Measurements from ENCODE around the gene TGFB1. TPM values are rescaled to one million over a fixed set of nuclear protein-coding genes. Genes with fewer than 3 reads are reported as not detected.
"Not testable (repeated sequence)": the region's sequence is repeated elsewhere in the genome, so short reads cannot be mapped to it uniquely, and the experiment has no call there.

TGFB1 gene
- total RNA-seq, 1 donor from 2014 or later: 19.6 TPM

DNA sequence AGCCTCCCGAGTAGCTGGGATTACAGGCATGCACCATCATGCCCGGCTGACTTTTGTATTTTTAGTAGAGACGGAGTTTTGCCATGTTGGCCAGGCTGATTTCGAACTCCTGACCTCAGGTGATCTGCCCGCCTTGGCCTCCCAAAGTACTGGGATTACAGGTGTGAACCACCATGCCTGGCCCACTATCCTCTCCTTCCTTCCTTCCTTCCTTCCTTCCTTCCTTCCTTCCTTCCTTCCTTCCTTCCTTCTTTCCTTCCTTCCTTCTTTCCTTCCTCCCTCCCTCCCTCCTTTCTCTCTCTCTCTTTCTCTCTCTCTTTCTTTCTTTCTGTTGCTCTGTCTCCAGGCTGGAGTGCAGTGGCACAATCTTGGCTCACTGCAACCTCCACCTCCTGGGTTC, 17.4 kb upstream of the TGFB1 start:
- DNase-seq (ENCODE audit: low read depth in 2 of 2): not testable (repeated sequence)

DNA sequence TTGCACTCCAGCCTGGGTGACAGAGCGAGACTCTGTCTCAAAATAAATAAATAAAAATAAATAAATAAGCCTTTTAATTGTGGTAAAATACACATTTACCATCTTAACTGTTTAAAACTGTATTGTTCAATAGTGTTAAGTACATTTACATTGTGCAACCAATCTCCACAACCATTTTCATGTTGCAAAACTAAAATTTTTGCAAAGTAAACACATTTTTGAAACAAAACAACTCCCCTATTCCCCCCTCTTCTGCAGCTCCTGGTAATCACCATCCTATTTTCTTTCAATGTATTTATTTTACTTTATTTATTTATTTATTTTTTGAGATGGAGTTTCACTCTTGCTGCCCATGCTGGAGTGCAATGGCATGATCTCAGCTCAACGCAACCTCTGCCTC, 16.0 kb upstream of the TGFB1 start:
- DNase-seq (ENCODE audit: low read depth in 2 of 2): no peak

DNA sequence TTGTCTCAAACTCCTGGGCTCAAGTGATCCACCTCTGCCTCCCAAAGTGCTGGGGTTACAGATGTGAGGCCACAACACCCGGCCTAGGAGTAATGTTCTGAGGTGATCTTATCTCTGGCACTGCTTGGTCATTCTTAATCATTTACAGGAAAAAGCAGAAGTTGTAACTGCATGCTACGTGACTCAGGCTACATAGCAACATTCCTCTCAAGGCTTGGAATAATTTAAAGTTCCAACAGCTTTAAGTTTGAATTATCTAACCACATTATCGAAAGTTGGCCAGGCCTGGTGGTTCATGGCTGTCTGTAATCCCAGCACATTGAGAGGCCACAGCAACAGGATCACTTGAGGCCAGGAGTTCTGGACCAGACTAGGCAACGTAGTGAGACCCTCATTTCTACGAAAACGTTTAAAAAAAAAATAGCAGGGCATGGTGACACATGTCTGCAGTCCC, 14.2 kb upstream of the TGFB1 start:
- DNase-seq (ENCODE audit: low read depth in 2 of 2): peak in 1 of 2 donors; percentile 88

- no peak for DNase-seq (ENCODE audit: low read depth in 2 of 2)
These were observed 12.4 kb upstream of the TGFB1 start for GRCh38 chr19:41366089-41366488.

GRCh38 chr19:41364524-41365391, 11.0 kb upstream of the TGFB1 start:
- DNase-seq (ENCODE audit: low read depth in 2 of 2): no peak

DNA sequence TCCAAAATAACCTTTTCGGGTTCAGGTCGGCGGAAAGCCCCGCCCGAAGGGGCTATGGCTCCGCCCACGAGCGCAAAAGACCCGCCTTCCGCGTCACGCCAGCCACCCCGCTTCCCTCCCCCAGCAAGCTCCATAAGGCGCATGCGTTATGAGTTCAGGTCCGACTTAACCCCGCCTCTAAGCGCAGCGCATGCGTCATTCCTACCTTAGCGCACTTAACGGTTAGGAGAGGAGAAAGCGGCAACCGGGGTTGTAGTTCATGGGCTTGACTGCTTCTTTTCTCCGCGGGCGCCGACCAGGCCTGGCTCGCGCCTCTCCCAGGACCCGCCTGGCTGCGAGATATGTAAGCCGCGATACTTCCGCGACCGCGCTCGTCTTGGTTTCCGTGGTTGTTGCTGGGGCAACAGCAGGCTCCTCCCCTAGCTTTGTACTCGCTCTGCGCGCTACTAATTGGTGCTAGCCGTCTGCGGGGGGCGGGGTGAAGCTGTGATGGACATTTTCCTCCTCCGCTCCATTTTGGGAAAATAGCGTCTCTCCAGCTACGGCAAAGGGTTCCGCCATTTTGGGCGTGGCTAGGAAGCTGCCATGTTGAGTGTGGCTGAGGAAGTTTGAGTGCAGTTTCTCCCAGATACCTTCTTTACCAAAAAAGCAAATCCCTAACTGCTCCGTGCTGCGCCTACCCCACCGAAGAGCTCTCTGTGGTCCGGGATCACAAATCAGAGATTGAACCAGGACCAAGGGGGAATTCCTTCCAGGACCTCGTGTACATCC, 10.2 kb upstream of the TGFB1 start, which contains the start of gene B9D2:
Gene B9D2, minus strand, starts transcription at position 397 of the 771 bp plus-strand sequence. CDS start 630 bp downstream, outside the sequence.
- peak; percentile 98 to 99 for DNase-seq (ENCODE audit: low read depth in 2 of 2)

- DNase-seq (ENCODE audit: low read depth in 2 of 2): no peak
These were observed 9.6 kb upstream of the TGFB1 start for GRCh38 chr19:41363371-41363752.

- no peak for DNase-seq (ENCODE audit: low read depth in 2 of 2)
These were observed 8.6 kb upstream of the TGFB1 start for GRCh38 chr19:41362143-41362847.

DNA sequence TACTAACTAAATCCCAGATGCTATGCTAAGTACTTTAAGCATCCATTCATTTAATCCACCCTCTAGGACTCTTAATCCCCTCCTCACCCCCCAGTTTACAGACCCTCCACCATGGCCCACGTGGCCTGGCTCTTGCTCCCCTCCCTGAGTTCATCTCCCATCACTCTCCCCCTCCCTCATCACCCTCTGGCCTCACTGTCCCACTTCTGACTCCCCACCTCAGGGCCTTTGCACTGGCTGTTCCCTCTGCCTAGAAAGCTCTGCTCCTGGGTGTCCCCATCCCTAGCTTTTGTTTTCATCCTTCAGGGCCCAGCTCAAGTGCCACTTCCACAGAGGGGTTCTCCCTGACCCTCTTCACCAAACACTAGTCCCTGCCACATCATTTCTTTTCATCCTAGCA, 6.0 kb upstream of the TGFB1 start:
- no peak for DNase-seq (ENCODE audit: low read depth in 2 of 2)

DNA sequence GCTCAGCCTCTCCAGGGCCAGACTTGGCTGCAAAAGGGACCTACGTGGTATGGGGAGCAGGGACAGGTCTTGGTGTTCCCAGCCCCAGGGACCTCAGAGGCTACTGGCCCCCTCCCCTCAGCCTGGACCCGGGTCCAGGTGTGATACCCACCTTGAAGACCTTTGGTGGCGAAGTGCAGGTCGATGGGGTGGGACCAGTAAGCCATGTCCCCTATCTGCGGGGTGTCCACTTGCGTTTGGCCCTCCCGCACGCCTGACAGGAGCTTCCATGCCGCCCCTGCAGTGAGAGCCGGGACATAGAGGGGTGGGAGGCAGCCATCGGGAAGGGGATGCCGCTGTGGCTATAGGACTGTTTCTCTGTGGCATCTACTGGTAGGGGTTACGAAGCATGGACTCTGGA, 4.0 kb upstream of the TGFB1 start:
- DNase-seq (ENCODE audit: low read depth in 2 of 2): no peak

DNA sequence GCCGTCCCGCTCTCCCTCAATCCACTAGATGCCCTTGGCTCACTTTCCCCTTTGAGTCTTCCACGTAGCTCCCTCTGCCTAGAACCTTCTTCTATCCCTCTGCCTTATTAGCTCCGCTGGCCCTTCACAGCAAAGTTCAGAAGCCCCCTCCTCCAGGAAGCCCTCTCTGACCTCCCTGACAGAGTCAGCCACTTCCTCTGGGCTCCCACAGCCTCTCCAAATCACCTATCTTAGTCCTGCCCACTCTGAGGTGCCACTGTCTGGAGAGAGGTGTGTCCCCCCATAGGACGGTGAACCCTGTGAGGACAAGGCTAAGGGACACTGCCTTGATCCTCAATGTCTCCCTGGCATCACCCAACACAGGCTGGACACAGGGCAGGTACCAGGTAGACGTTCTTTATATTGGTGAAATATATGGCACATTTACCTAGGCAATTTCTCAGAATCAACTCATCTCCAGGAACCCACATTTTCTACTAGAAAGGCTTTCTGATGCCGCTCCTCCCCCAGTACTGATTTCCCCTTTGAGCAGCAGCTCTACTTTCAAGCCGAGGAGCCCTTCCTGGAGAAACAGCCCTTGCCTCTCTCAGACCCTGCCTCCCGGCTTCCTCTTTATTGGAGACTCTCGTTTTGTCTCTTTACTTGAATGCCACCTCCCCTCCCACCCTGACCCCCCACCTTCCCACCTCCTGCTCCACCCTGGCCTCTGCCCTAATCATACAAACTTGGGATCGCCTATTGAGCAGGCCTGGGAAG, 3.4 kb upstream of the TGFB1 start:
- DNase-seq (ENCODE audit: low read depth in 2 of 2): no peak

DNA sequence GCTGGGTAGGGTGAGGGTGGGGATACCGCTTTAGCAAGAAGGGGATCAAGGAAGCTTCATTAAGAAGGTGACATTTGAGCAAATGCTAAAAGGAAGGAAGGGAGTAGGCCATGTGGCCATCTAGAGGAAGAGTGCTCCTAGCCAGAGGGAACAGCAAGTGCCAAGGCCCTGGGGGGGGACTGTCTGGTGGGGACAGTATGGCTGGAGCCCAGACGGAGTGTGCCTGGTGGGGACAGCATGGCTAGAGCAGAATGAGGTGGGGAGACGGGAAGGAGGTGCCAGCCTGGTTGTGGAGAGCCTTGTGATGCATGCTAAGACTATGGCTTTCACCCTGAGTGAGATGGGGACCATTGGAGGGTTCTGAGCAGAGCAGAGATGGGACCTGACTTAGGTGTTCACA, 2.1 kb upstream of the TGFB1 start:
- no peak for DNase-seq (ENCODE audit: low read depth in 2 of 2)

DNA sequence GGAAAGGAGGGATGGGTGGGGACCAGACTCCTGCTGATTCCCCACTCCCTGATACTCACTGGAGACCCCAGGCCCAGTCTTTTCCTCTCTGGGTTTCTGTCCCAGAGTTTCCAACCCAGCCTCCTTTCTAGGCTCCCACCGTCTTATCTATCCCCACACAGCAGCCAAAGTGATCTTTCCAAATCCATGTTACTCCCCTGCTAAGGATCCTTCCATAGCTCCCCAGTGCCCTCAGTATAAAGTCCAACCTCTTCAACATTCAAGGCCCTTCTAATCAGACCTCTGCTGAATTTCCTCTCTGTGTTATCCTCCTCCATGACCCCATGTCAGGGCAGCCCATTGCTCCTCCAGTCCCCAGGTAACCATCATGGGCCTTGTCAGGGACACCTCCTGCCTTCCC, 1.3 kb upstream of the TGFB1 start:
- no peak for DNase-seq (ENCODE audit: low read depth in 2 of 2)

DNA sequence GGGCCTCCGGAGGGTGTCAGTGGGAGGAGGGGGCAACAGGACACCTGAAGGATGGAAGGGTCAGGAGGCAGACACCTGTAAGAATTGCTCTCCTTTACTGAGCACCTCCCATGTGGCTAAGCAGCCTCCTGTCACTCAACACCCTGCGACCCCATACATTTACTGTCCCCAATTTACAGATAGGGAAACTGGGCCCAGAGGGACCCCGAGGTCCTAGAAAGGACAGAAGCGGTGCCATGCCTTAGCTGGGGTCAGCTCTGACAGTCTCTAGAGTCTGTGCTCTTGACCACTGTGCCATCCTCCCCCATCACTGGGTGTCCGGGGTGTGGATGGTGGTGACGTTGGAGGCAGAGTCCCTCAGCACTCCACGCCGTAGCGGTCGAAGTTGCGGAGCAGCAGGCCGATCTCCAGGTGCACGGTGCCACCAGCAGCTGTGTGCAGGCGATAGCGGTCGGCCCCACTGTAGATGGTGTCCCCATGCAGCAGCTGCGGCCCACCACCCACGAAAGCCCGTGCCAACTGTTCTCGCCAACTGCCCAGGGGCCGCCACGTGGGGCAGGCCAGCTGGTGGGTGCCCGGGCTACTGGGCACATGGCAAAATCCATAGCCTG, 726 bp upstream of the TGFB1 start:
- DNase-seq (ENCODE audit: low read depth in 2 of 2): no peak

DNA sequence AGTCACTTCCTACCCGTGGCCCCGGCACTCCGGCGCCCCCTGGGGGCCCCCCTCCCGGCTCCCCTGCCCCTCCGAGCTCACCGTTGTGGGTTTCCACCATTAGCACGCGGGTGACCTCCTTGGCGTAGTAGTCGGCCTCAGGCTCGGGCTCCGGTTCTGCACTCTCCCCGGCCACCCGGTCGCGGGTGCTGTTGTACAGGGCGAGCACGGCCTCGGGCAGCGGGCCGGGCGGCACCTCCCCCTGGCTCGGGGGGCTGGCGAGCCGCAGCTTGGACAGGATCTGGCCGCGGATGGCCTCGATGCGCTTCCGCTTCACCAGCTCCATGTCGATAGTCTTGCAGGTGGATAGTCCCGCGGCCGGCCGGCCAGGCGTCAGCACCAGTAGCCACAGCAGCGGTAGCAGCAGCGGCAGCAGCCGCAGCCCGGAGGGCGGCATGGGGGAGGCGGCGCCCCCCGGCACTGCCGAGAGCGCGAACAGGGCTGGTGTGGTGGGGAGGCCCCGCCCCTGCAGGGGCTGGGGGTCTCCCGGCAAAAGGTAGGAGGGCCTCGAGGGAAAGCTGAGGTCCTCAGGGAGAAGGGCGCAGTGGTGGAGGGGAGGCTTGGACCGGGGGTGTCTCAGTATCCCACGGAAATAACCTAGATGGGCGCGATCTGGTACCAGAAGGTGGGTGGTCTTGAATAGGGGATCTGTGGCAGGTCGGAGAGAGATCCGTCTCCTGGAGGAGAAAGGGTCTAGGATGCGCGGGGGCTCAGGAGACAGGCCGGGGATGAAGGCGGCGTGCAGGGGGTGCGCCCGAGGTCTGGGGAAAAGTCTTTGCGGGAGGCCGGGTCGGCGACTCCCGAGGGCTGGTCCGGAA, 885 bp downstream of the TGFB1 start:
- DNase-seq (ENCODE audit: low read depth in 2 of 2): peak; percentile 66 to 75

DNA sequence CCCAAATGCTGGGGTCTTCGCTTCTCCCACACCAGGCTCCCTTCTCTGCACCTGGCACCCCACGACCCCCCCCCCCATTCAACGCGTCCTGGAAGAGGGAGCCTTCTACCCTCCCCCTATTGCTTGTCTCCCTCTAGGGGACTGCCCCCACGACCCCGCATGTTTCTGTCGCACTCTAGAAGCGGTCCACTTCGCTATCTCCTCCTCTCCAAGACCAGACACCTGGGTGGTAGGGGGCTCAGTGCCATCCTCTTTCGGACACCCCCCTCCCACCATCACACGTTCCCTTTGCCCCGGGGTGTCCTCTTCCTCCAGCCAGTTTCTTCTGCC, 1.5 kb downstream of the TGFB1 start:
- no peak for DNase-seq (ENCODE audit: low read depth in 2 of 2)

GRCh38 chr19:41351339-41352245, 2.1 kb downstream of the TGFB1 start:
- peak; percentile 47 to 82 for DNase-seq (ENCODE audit: low read depth in 2 of 2)

DNA sequence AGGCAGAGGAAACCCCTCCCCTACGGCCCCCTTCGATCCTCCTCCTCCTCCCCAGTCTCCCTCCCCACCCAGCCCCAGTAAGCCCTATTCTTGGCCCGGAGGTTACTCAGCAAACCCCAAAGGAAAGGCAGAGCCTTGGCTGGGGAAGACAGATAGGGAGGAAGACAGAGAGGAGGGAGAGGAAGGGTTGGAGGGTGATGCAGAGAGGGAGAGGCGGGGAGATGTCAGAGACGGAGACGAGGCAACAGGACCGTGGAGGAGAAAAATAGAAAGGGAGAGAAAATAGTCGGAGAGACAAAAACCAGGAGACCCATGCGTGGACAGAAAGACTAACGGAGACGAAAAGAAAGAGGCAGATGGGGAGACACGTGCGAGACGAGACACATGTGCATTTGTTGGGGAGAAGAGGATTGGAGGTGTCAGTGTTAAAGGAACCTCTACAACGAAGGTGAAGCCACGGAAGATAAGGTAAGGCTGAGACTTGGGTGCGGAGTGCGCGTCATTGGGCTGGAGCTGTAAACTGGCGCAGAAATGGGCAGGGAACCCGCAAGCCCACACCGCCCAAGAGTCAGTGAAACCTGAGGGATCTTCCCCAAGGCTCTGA, 2.9 kb downstream of the TGFB1 start:
- peak in 1 of 2 donors; percentile 57 for DNase-seq (ENCODE audit: low read depth in 2 of 2)
